Motor neuron (in vitro differentiated cells): ENCODE results near the gene LRRFIP2. TPM values are rescaled to one million over a fixed set of nuclear protein-coding genes. Genes with fewer than 3 reads are reported as not detected.
"Not testable (repeated sequence)": the region's sequence is repeated elsewhere in the genome, so short reads cannot be mapped to it uniquely, and the experiment has no call there.

ENCODE experiments used
- ATAC-seq, 8 experiments: fragments of 200-7000 bp; cut with Tn5 transposase; replicated peaks in 6 of 8; 2 replicates each; pipeline ENCODE4 v1.8.0; 2021; ENCODE audit warnings: mild to moderate bottlenecking in 8 of 8, moderate library complexity in 8 of 8
- H3K27ac ChIP-seq, 2 donors: fragments of 250-450 bp; sonication (Bioruptor Pico); 2 replicates each; pipeline ENCODE4 v1.9.0; 2021; ENCODE audit warnings: antibody characterized with exemption in 2 of 2, mild to moderate bottlenecking in 2 of 2, moderate library complexity in 1 of 2
- H3K4me1 ChIP-seq, 2 donors: fragments of 250-450 bp; sonication (Bioruptor Pico); replicated peaks in 1 of 2; 2 replicates each; pipeline ENCODE4 v1.6.1; 2021; ENCODE audit warnings: antibody characterized with exemption in 2 of 2, mild to moderate bottlenecking in 2 of 2, moderate library complexity in 1 of 2
- H3K4me3 ChIP-seq, 5 donors: fragments of 250-450 bp; sonication (Bioruptor Pico); 2 replicates each; pipeline ENCODE4 v1.9.0; 2021; ENCODE audit warnings: antibody characterized with exemption in 5 of 5, mild to moderate bottlenecking in 5 of 5, moderate library complexity in 4 of 5
- WGBS, 10 experiments: fragments of 450-650 bp; shearing (Covaris generic); methylation state at CpG; one replicate each; pipeline ENCODE4 v1.0.0; 2022; 5-methylcytosine and 5-hydroxymethylcytosine counted together
- in situ Hi-C, 9 experiments: fragments of 400-800 bp; cut with MboI; loops; one replicate each; pipeline ENCODE4 v1.15.0; 2021; ENCODE audit warnings: low sequenced_read_pairs in 9 of 9, low pct_unique_long_range_greater_than_20kb in 2 of 9; ENCODE audit not compliant: unreplicated experiment in 9 of 9
- total RNA-seq, 8 experiments: library from RNA; unstranded; fragments of 300-600 nt; gene quantifications; 2 replicates each; pipeline versions ENCODE4 v1.2.3 to v1.2.4, GENCODE V29; 2022

The LRRFIP2 gene
- 10 to 100 TPM; 29.6 to 57.9 (median 42.7) TPM for total RNA-seq

GRCh38 chr3:37174532-37175126 is at the start of gene LRRFIP2:
TSS of gene LRRFIP2 (minus strand) at chr3:37174582. CDS start at chr3:37148983, 25,599 bp downstream.
- Histone ChIP-seq H3K4me3 (peak within 1 kb of the TSS; percentile 86 to 96 (median 92)), H3K27ac (no peak within 1 kb of the TSS)
- in situ Hi-C loops: no loop called here

GRCh38 chr3:37223576-37223975 is 49.2 kb upstream of the LRRFIP2 start:
- ATAC-seq: no peak
- WGBS, 10 experiments: 50 to 100% (median 80%) methylated on average over 1 of the region's 1 CpG; no CpG with 5 or more reads in 5 of the 10 experiments
- in situ Hi-C loops: loop anchor here in 1 of 9 experiments (25.0 kb wide), 1 partner anchor 186 kb away; no protein-coding TSS in a partner anchor
- Histone ChIP-seq H3K4me3 (no peak overlapping the region), H3K27ac (no peak overlapping the region), H3K4me1 (peaks cover 7 to 9% of the 10 kb centered on the region in 2 donors)

More at GRCh38 chr3:37174532-37175126, at the start of gene LRRFIP2:
- ATAC-seq: peak in 2 of 8 experiments; percentile 6 to 14
- H3K4me1 ChIP-seq: peaks cover 10 to 18% of the 10 kb centered on the region in 2 donors
- 0 to 27% (median 13%) methylated on average over 1 to 5 of the region's 5 CpGs; no CpG with 5 or more reads in 1 of the 10 experiments for WGBS, 10 experiments

- no peak for ATAC-seq
- H3K4me3 ChIP-seq: no peak overlapping the region
- in situ Hi-C loops: loop anchor here in 1 of 9 experiments (25.0 kb wide), 1 partner anchor 186 kb away; no protein-coding TSS in a partner anchor
- H3K27ac ChIP-seq: no peak overlapping the region
- peaks cover 5 to 7% of the 10 kb centered on the region in 2 donors for H3K4me1 ChIP-seq
Measured at GRCh38 chr3:37223141-37223558, 48.8 kb upstream of the LRRFIP2 start.

GRCh38 chr3:37222542-37222941 is 48.2 kb upstream of the LRRFIP2 start:
- not testable (repeated sequence) for H3K4me3 ChIP-seq, ATAC-seq, H3K4me1 ChIP-seq, H3K27ac ChIP-seq
- in situ Hi-C loops: loop anchor here in 1 of 9 experiments (25.0 kb wide), 1 partner anchor 185 kb away; no protein-coding TSS in a partner anchor
- WGBS, 10 experiments: 72 to 90% (median 79%) methylated on average over 1 to 2 of the region's 2 CpGs; no CpG with 5 or more reads in 2 of the 10 experiments

GRCh38 chr3:37221407-37221806 is 47.0 kb upstream of the LRRFIP2 start:
- Histone ChIP-seq H3K4me3 (no peak overlapping the region), H3K4me1 (peaks cover 0 to 7% of the 10 kb centered on the region in 2 donors), H3K27ac (no peak overlapping the region)
- WGBS, 10 experiments: 17 to 88% (median 55%) methylated on average over 1 of the region's 1 CpG; no CpG with 5 or more reads in 4 of the 10 experiments
- in situ Hi-C loops: loop anchor here in 1 of 9 experiments (25.0 kb wide), 1 partner anchor 184 kb away; no protein-coding TSS in a partner anchor
- ATAC-seq: peak in 7 of 8 experiments; percentile 41 to 85 (median 55)

GRCh38 chr3:37219266-37219665 is 44.9 kb upstream of the LRRFIP2 start:
- in situ Hi-C loops: loop anchor here in 1 of 9 experiments (25.0 kb wide), 1 partner anchor 182 kb away; no protein-coding TSS in a partner anchor
- peak in 1 of 8 experiments; percentile 24 for ATAC-seq
- H3K4me3 ChIP-seq: no peak overlapping the region
- WGBS, 10 experiments: 33 to 88% (median 80%) methylated on average over 1 of the region's 1 CpG; no CpG with 5 or more reads in 4 of the 10 experiments
- peaks cover 0 to 7% of the 10 kb centered on the region in 2 donors for H3K4me1 ChIP-seq
- no peak overlapping the region for H3K27ac ChIP-seq

GRCh38 chr3:37218206-37218605 is 43.8 kb upstream of the LRRFIP2 start:
- peaks cover 0 to 7% of the 10 kb centered on the region in 2 donors for H3K4me1 ChIP-seq
- no peak overlapping the region for H3K27ac ChIP-seq
- no peak for ATAC-seq
- no CpG with 5 or more reads among the region's 1 CpG for WGBS, 10 experiments
- no peak overlapping the region for H3K4me3 ChIP-seq
- in situ Hi-C loops: loop anchor here in 1 of 9 experiments (25.0 kb wide), 1 partner anchor 181 kb away; no protein-coding TSS in a partner anchor

- WGBS, 10 experiments: 50 to 86% (median 80%) methylated on average over 1 to 7 of the region's 10 CpGs; no CpG with 5 or more reads in 5 of the 10 experiments
- H3K27ac ChIP-seq: no peak overlapping the region
- no peak overlapping the region for H3K4me3 ChIP-seq
- no peak for ATAC-seq
- peaks cover 0 to 7% of the 10 kb centered on the region in 2 donors for H3K4me1 ChIP-seq
- in situ Hi-C loops: loop anchor here in 1 of 9 experiments (25.0 kb wide), 1 partner anchor 180 kb away; no protein-coding TSS in a partner anchor
Measured at GRCh38 chr3:37217098-37217849, 42.9 kb upstream of the LRRFIP2 start.

- ATAC-seq: no peak
- WGBS, 10 experiments: 0 to 80% (median 63%) methylated on average over 1 to 3 of the region's 3 CpGs; no CpG with 5 or more reads in 1 of the 10 experiments
- Histone ChIP-seq H3K4me3 (no peak overlapping the region), H3K4me1 (peaks cover 0 to 7% of the 10 kb centered on the region in 2 donors), H3K27ac (no peak overlapping the region)
- in situ Hi-C loops: loop anchor here in 1 of 9 experiments (25.0 kb wide), 1 partner anchor 179 kb away; no protein-coding TSS in a partner anchor
Measured at GRCh38 chr3:37216597-37217097, 42.3 kb upstream of the LRRFIP2 start.

- Histone ChIP-seq H3K27ac (no peak overlapping the region), H3K4me1 (peaks cover 0 to 3% of the 10 kb centered on the region in 2 donors), H3K4me3 (no peak overlapping the region)
- ATAC-seq: no peak
- in situ Hi-C loops: loop anchor here in 1 of 9 experiments (25.0 kb wide), 1 partner anchor 177 kb away; no protein-coding TSS in a partner anchor
- 33 to 100% (median 75%) methylated on average over 1 to 3 of the region's 3 CpGs; no CpG with 5 or more reads in 5 of the 10 experiments for WGBS, 10 experiments
Measured at GRCh38 chr3:37214076-37214475, 39.7 kb upstream of the LRRFIP2 start.

GRCh38 chr3:37210230-37210629 is 35.8 kb upstream of the LRRFIP2 start:
- no peaks in the 10 kb centered on the region for H3K4me1 ChIP-seq
- no peak overlapping the region for H3K4me3 ChIP-seq
- WGBS, 10 experiments: 0 to 100% (median 90%) methylated on average over 1 to 4 of the region's 4 CpGs; no CpG with 5 or more reads in 3 of the 10 experiments
- H3K27ac ChIP-seq: no peak overlapping the region
- in situ Hi-C loops: loop anchor here in 1 of 9 experiments (25.0 kb wide), 1 partner anchor 173 kb away; no protein-coding TSS in a partner anchor
- no peak for ATAC-seq

- WGBS, 10 experiments: 53 to 100% (median 82%) methylated on average over 1 to 3 of the region's 3 CpGs; no CpG with 5 or more reads in 2 of the 10 experiments
- in situ Hi-C loops: loop anchor here in 1 of 9 experiments (25.0 kb wide), 1 partner anchor 171 kb away; no protein-coding TSS in a partner anchor
- H3K27ac ChIP-seq: not testable (repeated sequence)
Measured at GRCh38 chr3:37208576-37208975, 34.2 kb upstream of the LRRFIP2 start.

More at GRCh38 chr3:37208576-37208975, 34.2 kb upstream of the LRRFIP2 start:
- H3K4me1 ChIP-seq, ATAC-seq, H3K4me3 ChIP-seq: not testable (repeated sequence)
